ENCODE results near the gene ODC1. TPM values are rescaled to one million over a fixed set of nuclear protein-coding genes. Genes with fewer than 3 reads are reported as not detected.
A peak's percentile ranks its signal among the peaks of the same experiment; 100 is the strongest.

Gene ODC1
- total RNA-seq, 2 donors from 2014 or later = 31.9 to 59.7 TPM

GRCh38 chr2:10439185-10439879 is 8.8 kb downstream of the ODC1 start:
- ATAC-seq = peak; percentile 22

DNA sequence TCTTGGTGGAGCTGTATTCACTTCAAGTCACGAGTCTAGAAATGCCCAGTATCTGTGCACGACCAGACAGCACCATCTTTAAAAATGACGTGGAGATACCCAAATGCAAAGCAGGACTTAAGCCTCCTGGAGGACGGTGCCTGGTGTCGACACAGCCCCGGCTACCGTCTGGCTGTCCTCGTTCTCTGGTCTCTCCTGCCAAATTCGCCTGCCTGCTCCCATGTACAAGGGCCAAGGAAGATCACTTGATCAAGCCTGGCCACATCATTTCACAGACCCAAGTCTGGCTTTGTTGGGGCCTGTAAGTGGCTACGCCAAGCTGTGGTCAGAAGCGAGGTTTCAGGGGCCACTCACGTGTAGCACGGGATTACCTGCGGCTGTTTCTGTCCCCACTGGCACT is 9.4 kb downstream of the ODC1 start:
- intact Hi-C loops (cut with DNase I) = loop anchor here (5.0 to 10.0 kb wide), 2 partner anchors 311 to 634 kb away; no protein-coding TSS in a partner anchor
- Histone ChIP-seq H3K36me3 (replicated peaks in 1 of 2; ENCODE audit: insufficient read depth in 1 of 2, low read depth in 2 of 2) (peaks cover 9 to 29% of the 10 kb centered on the region in 2 donors), H3K9me3 (no peaks in the 10 kb centered on the region), H3K4me3 (no peak overlapping the region), H3K4me1 (peaks cover 7% of the 10 kb centered on the region), H3K27me3 (no peaks in the 10 kb centered on the region), H3K27ac (no peak overlapping the region)
- ATAC-seq (no peak), DNase-seq (no peak)
- 86 to 88% methylated on average over 14 of the region's 14 CpGs for WGBS, 2 donors
- TF ChIP-seq POLR2A (IDR thresholded peaks at IDR 0.05) (no peak), CTCF (IDR thresholded peaks at IDR 0.05) (no peak)

More at GRCh38 chr2:10439185-10439879, 8.8 kb downstream of the ODC1 start:
- intact Hi-C loops (cut with DNase I) = loop anchor here (5.0 to 10.0 kb wide), 2 partner anchors 312 to 635 kb away; no protein-coding TSS in a partner anchor
- WGBS, 2 donors = 70 to 82% methylated on average over 11 of the region's 11 CpGs
- Histone ChIP-seq H3K4me1 (peaks cover 7% of the 10 kb centered on the region), H3K27me3 (no peaks in the 10 kb centered on the region), H3K36me3 (replicated peaks in 1 of 2; ENCODE audit: insufficient read depth in 1 of 2, low read depth in 2 of 2) (peaks cover 9 to 30% of the 10 kb centered on the region in 2 donors), H3K4me3 (no peak overlapping the region), H3K9me3 (no peaks in the 10 kb centered on the region), H3K27ac (no peak overlapping the region)
- peak in 3 of 4 donors; percentile 35 to 42 (median 40) for DNase-seq
- no peak for TF ChIP-seq POLR2A (IDR thresholded peaks at IDR 0.05)
- no peak for TF ChIP-seq CTCF (IDR thresholded peaks at IDR 0.05)

DNA sequence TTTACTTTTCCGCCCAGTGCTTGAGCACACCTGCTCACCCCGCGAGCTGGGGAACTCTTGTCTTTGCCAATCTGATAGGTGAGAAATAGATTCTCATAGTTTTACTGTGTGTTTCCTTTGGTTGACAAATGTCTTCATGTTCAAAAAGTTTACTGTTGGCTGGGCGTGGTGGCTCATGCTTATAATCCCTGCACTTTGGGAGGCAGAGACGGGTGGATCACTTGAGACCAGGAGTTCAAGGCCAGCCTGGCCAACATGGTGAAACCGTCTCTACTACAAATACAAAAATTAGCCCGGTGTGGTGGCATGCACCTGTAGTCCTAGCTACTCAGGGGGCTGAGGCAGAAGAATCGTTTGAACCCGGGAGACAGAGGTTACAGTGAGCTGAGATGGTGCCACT is 10.3 kb downstream of the ODC1 start:
- ATAC-seq = no peak
- H3K27me3 ChIP-seq = no peaks in the 10 kb centered on the region
- no peak overlapping the region for H3K4me3 ChIP-seq
- no peaks in the 10 kb centered on the region for H3K9me3 ChIP-seq
- DNase-seq = no peak
- peaks cover 7% of the 10 kb centered on the region for H3K4me1 ChIP-seq
- TF ChIP-seq POLR2A (IDR thresholded peaks at IDR 0.05) (no peak), CTCF (IDR thresholded peaks at IDR 0.05) (no peak)
- 30 to 36% methylated on average over 8 to 9 of the region's 9 CpGs for WGBS, 2 donors
- H3K36me3 ChIP-seq (replicated peaks in 1 of 2; ENCODE audit: insufficient read depth in 1 of 2, low read depth in 2 of 2) = peaks cover 9 to 22% of the 10 kb centered on the region in 2 donors
- intact Hi-C loops (cut with DNase I) = loop anchor here (5.0 to 10.0 kb wide), 2 partner anchors 311 to 633 kb away; no protein-coding TSS in a partner anchor
- no peak overlapping the region for H3K27ac ChIP-seq

GRCh38 chr2:10436583-10437110 is 11.5 kb downstream of the ODC1 start:
- WGBS, 2 donors = 86 to 87% methylated on average over 13 of the region's 13 CpGs
- Histone ChIP-seq H3K4me1 (peaks cover 13% of the 10 kb centered on the region), H3K27ac (no peak overlapping the region), H3K4me3 (no peak overlapping the region), H3K36me3 (replicated peaks in 1 of 2; ENCODE audit: insufficient read depth in 1 of 2, low read depth in 2 of 2) (peaks cover 5 to 16% of the 10 kb centered on the region in 2 donors), H3K27me3 (no peaks in the 10 kb centered on the region), H3K9me3 (no peaks in the 10 kb centered on the region)
- DNase-seq (no peak), ATAC-seq (no peak)
- intact Hi-C loops (cut with DNase I) = loop anchor here (5.0 to 10.0 kb wide), 2 partner anchors 309 to 632 kb away; no protein-coding TSS in a partner anchor
- TF ChIP-seq POLR2A (IDR thresholded peaks at IDR 0.05) = no peak
- TF ChIP-seq CTCF (IDR thresholded peaks at IDR 0.05) = no peak
